LNCaP clone FGC (cell line): ENCODE measurements around the gene ARRDC2.

Experiments
- DNase-seq: peaks from one replicate; pipeline ENCODE4 v3.0.0-alpha.2; 2011; ENCODE audit warnings: low read depth
- H3K4me3 ChIP-seq: 2 replicates; pipeline ENCODE4 v1.5.1; 2011; ENCODE audit warnings: mild to moderate bottlenecking, low read depth, low read length, control low read depth
- TF ChIP-seq, protein P1 (sequence below): IDR thresholded peaks from 2 replicates; pipeline ENCODE4 v1.5.1; 2012; ENCODE audit warnings: mild to moderate bottlenecking; ENCODE audit not compliant: control insufficient read depth, insufficient read depth; ENCODE audit errors: extremely low read depth

Gene ARRDC2

DNA sequence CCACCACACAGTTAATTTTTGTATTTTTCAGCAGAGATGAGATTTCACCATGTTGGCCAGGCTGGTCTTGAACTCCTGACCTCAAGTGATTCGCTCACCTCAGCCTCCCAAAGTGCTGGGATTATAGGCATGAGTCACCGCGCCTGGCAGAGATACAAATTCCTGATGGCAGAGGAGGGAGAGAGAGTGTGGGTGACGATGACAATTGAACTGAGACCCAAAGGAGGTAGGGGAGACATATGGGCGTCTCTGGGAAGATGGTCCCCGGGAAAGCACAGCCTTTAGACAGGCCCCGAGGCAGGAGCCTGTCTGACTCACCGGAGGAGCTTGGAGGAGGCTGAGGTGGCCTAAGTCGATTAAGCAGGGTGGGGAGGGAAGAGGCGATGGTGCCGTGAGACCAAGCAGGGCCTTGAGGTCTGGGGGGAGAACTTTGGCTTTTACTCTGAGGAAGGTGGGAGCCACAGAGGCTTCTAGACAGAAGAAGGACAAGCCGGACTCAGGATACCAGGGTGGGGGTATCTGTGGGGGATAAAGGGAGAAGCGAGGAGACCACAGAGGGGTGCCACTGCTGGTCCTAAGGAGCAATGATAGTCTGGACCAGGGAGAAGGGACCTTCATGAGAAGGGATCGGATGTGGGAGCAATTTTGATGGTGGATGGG, 38.2 kb downstream of the ARRDC2 start:
- no peak for DNase-seq
- no peak overlapping the region for H3K4me3 ChIP-seq

GRCh38 chr19:18049385-18049784, 41.4 kb downstream of the ARRDC2 start:
- TF ChIP-seq, protein P1, sequence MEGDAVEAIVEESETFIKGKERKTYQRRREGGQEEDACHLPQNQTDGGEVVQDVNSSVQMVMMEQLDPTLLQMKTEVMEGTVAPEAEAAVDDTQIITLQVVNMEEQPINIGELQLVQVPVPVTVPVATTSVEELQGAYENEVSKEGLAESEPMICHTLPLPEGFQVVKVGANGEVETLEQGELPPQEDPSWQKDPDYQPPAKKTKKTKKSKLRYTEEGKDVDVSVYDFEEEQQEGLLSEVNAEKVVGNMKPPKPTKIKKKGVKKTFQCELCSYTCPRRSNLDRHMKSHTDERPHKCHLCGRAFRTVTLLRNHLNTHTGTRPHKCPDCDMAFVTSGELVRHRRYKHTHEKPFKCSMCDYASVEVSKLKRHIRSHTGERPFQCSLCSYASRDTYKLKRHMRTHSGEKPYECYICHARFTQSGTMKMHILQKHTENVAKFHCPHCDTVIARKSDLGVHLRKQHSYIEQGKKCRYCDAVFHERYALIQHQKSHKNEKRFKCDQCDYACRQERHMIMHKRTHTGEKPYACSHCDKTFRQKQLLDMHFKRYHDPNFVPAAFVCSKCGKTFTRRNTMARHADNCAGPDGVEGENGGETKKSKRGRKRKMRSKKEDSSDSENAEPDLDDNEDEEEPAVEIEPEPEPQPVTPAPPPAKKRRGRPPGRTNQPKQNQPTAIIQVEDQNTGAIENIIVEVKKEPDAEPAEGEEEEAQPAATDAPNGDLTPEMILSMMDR, result no peak
- H3K4me3 ChIP-seq, result no peak overlapping the region
- no peak for DNase-seq

More for the DNA sequence above, 38.2 kb downstream of the ARRDC2 start:
- TF ChIP-seq, protein P1, result no peak

DNA sequence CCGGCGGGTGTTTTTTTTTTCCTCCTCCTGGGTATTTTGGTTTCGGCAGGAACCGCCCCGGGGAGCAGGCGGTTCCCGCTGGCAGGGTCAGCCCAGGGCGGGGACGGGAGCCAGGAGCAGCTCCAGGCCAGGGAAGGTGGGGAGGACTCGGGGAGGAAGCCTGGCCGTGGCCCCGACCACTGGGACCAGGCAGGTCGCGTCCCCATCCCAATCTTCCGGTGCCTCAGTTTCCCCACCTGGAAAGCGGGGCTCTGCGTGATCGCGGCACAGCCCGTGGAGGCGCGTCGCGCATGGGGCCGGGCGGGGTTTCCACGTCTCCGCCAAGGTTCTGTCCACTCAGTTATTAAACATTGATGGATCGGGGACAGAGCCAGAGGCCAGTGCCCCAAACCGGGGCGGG, 43.9 kb downstream of the ARRDC2 start:
- TF ChIP-seq, protein P1, result no peak
- no peak overlapping the region for H3K4me3 ChIP-seq
- DNase-seq, result no peak

DNA sequence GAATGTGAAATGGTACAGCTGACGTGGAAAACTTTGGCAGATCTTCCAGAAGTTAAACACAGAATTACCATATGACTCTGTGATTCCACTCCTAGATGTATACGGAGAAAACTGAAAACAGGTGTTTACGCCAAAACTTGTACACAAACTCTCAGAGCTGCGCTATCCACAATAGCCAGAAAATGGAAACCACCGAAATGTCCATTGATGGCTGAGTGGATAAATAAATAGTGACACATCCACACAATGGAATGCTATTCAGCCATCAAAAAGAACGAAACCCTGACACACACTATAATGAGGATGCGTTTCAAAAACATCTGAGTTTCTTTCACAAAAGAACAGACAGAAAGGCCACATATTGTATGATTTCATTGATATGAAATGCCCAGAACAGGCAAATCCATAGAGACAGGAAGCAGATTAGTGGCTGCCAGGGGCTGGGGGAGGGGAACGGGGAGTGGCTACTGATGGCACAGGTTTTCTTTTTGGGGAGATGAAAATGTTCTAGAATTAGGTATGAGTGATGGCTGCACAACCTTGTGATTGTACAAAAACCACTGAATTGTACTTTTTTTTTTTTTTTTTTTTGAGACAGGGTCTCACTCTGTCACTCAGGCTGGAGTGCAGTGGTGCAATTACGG, 45.7 kb downstream of the ARRDC2 start:
- TF ChIP-seq, protein P1, result no peak
- no peak for DNase-seq
- no peak overlapping the region for H3K4me3 ChIP-seq

DNA sequence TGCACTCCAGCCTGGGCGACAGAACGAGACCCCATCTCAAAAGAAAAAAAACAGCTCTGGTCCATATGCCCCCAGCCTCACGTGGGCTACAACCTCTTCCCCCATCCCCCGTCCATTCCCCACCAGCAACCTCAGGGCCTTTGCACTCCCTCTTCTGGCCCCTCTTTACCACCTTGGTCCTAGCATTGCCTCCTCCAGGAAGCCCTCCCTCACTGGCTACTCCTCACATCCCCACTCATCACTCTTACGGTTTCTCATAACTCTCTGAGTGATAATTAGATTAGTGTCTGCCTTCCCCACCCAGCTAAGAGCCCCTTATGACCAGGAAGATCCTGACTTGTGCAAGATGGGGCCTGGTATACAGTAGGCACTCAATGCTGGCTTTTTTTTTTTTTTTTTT, 48.0 kb downstream of the ARRDC2 start:
- DNase-seq, result no peak
- H3K4me3 ChIP-seq, result no peak overlapping the region
- TF ChIP-seq, protein P1, result no peak

GRCh38 chr19:18057557-18057956, 49.6 kb downstream of the ARRDC2 start:
- DNase-seq, result no peak
- TF ChIP-seq, protein P1, result no peak
- no peak overlapping the region for H3K4me3 ChIP-seq
